ENCODE data around the gene FUT7.

The FUT7 gene

DNA sequence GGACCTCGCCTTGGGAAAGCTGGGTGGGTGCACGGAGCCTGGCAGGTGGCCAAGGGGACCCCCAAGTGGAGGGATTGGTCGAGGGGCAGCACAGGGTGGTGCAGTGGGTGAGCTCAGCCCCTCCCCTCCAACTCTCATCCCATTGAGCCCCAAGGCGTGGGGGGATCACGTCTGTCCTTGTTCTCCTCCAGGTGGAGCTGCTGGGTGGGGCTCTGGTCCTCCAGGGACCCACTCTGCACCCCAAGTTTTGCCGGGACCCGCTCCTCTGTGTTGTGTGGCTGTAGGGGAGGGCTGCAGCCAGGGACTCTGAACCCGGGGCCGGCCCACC is 3.6 kb upstream of the FUT7 start:
- in situ Hi-C loops (cut with MboI; ENCODE audit: low sequenced_read_pairs) = loop anchor here (25.0 kb wide), 1 partner anchor 248 kb away; the partner anchor contains the start of genes CCDC183 and TMEM141

DNA sequence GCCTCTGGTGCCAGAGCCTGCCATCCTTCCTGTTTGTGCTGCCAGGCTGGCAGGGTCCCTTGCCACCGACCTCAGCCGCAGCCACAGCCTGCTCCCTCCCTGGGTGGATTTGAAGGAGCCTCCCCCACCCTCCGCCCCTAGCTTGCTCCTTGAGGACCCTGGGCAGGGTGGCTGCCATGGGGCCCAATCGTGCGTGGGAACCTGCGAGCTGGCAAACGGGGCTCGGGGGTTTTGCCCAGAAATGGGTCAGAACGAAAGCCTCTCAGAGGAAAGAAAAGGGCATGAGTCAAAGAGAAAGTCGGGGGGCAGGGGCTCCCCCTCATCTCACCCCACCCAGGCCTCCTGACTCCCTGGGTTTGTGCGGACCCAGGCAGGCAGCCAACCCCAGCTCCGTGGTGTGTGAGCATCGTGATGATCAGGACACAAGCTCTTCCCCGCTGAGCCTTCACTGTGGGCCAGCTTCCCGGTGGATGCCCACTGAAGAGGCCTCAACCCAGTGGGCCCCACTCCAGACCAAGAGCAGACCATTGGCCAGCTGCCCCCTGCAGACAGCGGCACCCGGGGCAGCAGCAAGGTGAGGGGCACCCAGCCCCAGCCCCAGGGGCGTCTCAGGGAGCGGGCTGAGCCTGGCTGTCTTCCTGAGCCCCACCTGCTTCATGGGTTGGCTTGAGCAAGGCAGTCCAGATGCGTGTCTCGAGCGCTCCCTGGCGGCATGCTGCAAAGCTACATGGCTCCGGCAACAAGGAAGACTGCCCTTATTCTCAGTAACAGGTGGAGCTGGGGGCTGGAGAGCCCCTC is 3.0 kb upstream of the FUT7 start:
- in situ Hi-C loops (cut with MboI; ENCODE audit: low sequenced_read_pairs) = loop anchor here (25.0 kb wide), 1 partner anchor 248 kb away; the partner anchor contains the start of genes CCDC183 and TMEM141

DNA sequence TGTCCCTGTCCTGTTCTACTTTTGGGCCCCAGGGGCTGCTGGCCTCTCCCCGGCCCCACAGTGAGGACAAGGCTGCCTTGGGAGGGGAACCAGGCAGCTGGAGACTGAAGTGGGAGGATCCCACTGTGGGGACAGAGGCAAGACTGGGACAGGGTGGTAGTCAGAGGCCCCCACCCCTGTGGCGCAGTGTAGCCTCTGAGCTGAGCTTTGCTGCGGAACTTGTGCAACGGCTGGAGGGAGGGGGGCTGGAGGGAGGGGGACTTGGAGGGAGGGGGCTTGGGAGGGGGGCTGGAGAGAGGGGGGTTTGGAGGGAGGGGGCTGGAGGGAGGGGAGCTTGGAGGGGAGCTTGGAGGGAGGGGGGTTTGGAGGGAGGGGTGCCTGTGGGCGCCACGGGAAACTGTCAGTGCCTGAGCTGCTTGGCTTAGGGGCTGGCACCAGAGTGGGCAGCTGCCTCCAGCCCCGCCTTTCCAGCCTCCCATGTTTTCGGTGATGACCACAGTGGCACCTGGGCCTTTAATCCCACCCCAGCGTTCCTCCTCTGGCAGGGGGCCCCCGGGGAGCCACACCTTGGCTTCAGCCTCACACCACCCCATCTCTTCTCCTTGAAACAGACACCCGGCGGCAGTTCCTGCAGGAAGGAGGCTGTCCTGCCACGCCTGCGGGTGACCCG is 2.3 kb upstream of the FUT7 start:
- in situ Hi-C loops (cut with MboI; ENCODE audit: low sequenced_read_pairs) = loop anchor here (25.0 kb wide), 1 partner anchor 247 kb away; the partner anchor contains the start of genes CCDC183 and TMEM141

DNA sequence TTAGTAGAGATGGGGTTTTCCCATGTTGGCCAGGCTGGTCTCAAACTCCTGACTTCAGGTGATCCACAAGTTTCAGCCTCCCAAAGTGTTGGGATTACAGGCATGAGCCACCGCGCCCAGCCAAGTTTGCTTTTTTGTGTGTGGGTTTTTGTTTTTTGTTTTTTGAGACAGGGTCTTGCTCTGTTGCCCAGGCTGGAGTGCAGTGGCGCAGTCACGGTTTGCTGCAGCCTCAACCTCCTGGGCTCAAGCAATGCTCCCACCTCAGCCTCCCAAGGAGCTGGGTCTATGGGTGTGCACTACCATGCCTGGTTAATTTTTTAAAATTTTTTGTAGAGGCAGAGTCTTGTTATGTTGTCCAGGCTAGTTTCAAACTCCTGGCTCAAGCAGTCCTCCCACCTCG is 1.6 kb upstream of the FUT7 start:
- in situ Hi-C loops (cut with MboI; ENCODE audit: low sequenced_read_pairs) = loop anchor here (25.0 kb wide), 1 partner anchor 246 kb away; the partner anchor contains the start of genes CCDC183 and TMEM141

DNA sequence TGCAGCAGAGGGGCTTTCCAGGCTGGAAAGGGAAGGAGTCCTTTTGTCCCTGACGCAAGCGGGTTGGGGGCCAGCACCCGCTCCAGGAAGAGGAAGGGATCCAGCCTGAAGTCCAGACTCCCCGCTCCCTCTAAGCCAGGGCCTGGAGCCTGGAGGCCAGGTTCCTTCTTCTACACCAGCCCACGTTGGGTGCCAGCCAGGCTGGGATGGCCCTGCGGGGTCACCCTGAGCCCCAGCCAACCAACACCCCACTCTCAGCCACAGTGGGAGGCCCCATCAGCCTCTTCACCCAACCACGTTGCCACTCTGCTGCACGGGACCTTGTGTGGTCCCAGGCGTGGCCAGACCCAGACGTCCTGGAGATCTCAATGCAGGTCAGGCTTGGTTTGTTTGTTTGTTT is 970 bp upstream of the FUT7 start:
- in situ Hi-C loops (cut with MboI; ENCODE audit: low sequenced_read_pairs) = loop anchor here (25.0 kb wide), 1 partner anchor 246 kb away; the partner anchor contains the start of genes CCDC183 and TMEM141

DNA sequence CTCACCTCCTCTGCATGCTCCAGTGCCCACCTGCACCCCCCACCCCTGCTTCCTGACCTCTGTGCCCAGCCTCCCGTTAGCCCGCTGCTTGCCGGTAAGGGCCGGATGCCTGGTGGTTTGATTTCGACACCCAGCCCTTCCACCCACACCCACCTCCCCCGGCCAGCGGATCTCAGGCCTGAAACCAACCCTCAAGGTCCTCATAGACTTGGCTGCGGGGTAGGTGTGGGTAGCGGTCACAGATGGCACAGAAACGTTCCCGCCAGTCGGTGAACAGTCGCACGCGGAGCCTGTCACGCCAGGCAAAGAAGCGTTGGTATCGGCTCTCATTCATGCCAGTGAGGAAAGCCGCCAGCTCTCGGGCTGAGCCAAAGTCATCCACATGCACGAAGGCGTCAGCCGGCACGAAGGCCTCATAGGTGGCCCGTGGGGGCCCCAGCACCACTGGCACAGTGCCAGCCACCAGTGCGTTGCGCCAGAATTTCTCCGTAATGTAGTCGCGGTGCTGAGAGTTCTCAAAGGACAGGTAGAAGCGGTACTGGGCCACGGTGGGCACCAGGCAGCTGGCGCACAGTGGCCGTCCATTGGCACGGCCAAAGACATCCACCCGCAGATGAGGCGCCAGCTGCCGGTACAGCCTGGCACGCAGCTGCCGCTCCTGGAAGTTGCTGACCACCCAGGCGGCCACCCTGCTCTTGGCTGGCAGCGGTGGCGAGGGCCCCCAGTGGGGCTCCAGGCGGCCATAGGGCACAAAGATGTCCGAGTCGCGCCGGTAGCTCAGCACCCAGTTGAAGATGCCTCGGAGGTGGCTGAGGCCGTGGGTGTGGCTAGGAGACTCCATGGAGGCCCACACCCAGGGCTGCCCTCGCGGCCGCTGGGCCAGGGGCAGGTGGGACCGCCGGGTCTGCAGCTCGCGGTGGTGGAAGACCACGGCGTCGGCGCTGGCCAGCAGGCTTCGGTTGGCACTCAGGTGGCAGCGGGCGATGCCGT is 1.1 kb downstream of the FUT7 start:
- in situ Hi-C loops (cut with MboI; ENCODE audit: low sequenced_read_pairs) = loop anchor here (25.0 kb wide), 1 partner anchor 244 kb away; the partner anchor contains the start of genes CCDC183 and TMEM141

DNA sequence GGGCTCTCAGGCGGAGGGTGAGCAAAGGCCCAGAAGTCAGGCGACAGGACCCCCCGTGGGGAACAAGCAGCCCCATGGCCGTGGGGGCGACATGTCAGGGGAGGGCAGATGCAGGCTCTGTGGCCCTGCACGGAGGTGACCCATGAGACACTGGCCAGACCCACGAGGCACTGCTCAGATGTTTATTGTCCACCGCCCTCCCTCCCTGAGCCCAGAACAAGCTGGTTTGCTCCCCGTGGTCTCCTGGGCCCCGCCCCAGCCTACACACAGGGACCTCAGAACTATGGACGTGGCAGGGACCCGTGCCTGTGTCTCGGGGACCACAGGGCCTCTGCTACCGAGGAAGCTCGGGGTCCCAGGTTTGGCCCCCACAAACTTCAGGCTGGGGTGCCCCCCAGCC is 1.9 kb downstream of the FUT7 start:
- in situ Hi-C loops (cut with MboI; ENCODE audit: low sequenced_read_pairs) = loop anchor here (25.0 kb wide), 1 partner anchor 243 kb away; the partner anchor contains the start of genes CCDC183 and TMEM141

DNA sequence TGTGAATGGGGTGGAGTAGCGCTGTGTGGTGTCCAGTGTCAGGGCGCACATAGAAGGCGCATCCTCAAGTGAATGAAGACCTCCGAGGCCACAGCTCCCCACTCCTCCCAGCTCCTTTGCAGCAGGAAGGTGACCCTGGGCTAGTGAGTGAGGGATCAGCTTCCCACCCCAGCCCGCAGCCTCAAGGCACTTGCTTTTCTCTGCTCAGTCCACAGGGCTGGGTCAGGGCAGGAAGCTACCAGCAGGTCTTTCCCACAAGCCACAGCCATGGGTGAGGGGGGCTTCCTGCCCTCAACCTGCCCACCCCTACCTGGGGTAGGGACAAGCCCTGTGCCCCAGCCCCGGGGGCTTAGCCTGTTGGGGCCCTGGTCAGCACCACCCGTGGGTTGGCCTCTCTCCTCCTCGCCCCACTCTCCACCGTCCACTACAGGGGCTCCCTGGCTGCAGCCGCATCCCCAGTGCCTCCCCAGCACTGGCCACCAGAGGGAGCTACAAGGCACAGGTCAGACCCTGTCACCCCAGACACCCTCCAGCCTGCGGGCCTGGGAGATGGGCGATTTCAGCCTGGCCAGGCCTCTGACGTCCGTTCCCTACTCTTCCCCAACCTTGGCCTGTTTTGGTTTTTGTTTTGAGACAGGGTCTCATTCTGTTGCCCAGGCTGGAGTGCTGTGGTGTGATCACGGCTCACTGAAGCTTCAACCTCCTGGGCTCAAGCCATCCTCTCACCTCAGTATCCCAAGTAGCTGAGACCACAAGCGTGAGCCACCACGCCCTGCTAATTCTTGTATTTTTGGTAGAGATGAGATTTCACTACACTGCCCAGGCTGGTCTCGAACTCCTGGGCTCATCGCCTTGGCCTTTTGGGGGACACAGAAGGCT is 2.6 kb downstream of the FUT7 start:
- in situ Hi-C loops (cut with MboI; ENCODE audit: low sequenced_read_pairs) = loop anchor here (25.0 kb wide), 1 partner anchor 242 kb away; the partner anchor contains the start of genes CCDC183 and TMEM141

DNA sequence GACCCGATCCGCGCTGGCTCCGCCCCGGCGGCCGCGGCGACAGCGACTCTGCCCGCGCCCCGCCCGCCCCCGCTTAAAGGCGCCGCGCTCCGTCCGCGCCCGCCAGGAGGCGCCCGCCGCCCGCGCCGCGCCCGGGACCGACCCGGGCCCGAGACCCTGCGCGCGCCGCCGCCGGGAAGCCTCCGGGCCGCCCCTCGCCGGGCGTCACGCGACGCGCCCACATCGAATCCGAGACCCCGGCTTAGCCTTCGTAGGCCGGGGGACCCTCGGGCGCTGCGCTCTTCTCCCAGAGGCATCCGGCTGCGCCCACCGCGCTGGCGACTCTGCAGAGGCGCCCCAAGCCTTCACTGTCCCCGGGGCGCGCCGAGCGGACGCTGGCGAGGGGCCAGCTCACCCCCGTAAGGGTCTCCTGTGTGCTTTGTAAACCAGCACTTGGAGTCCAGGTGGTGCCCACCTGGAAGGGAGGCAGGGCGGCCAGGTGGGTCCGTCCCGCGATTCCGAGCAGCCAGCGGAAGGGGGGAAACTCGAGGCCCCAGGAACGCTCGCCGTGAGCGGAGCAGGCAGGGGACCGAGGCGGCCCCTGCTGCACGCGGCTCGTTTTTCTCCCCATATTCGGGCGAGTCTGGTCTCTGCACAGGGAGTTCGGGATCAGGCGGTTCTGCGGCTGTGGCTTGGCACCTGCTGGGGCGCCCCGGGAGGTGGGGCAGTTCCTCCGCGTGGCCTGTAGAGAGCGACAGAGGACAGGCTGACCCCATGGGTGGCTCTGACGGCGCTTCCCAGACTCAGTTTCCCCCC is 3.4 kb downstream of the FUT7 start:
- in situ Hi-C loops (cut with MboI; ENCODE audit: low sequenced_read_pairs) = loop anchor here (25.0 kb wide), 1 partner anchor 241 kb away; the partner anchor contains the start of genes CCDC183 and TMEM141

DNA sequence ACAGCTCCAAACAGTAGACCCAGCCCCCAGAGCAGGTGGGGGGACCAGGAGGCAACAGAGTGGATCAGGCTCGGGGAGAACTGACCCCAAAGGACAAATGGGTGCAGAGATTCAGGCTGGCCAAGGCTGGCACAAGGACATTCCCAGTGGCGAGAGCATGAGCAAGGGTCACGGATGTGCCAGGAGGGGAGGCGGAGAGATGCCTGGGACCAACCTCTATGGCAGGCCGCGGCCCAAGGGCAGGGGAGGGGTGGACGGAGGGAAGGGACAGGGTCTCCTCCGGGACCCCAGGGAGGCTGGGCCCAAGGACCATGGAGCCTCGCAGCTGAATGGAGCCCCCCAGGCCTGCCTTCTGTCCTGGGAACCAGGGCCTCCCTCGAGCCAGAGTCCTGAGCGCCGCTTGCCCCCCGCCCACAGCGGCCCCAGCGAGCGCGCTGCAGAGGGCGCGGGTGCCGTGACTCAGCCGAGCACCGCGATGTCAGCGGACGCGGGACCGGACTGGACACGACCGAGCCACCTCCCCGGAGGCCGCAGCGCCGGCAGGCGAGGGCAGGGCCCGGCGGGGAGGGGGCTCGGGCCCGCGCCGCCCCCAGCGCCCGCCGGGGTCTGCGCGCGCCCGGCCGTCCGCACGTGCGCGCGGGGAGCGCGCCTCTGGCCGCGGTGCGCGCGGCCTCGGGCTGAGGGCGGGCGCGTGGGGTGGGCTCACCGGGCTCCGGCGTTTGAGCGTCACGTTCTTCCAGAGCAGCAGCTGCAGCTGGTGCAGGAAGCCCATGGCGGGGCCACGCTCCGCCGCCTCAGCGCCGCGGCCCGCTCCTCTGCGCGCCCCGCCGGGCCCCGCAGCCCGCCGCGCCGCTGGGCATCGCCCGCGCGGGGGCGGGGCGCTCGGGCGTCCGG is 4.3 kb downstream of the FUT7 start, which contains the start of gene ABCA2:
Gene ABCA2, minus strand, starts transcription at position 869 of the 894 bp plus-strand sequence. Its CDS starts 97 bp downstream, at position 772.
- in situ Hi-C loops (cut with MboI; ENCODE audit: low sequenced_read_pairs) = loop anchor here (25.0 kb wide), 1 partner anchor 240 kb away; the partner anchor contains the start of genes CCDC183 and TMEM141

DNA sequence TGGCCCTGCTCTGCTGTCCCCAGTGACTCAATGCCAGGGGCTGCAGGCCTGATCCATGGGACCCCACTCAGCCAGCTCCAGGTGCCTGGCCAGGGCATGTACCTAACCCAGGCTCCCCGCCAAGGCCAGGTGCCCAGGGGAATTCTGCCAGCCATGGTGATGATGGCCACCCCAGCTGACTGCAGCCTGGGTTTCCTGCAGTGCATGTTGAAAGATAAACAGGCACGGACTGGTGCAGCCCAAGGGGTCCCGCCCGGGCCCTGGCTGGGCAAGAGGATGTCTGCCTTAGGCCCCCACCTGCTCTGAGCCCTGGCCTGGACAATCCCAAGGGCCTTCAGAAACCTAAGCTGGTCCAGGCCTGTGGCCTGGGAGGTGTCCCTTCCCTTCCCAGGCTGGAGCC is 5.1 kb downstream of the FUT7 start:
- in situ Hi-C loops (cut with MboI; ENCODE audit: low sequenced_read_pairs) = loop anchor here (25.0 kb wide), 1 partner anchor 240 kb away; the partner anchor contains the start of genes CCDC183 and TMEM141

DNA sequence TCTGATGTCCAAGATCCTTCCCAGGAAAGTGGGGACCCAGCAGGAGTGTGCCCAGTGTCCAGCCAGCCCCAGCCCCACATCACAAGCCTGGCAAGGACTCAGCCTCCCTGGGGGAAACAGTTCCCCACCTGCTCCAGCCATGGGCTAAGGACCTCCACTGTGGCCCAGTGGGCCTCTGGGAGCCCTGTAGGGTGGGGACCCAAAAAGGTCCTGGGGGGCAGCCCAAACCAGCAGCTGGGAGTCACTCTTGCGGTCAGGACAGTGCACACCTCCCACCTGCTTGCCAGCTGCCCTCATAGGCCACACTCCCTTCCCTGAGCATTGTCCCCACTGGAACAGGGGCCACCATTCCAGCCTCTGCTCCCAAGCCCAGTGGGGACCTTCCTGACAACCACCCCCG is 5.5 kb downstream of the FUT7 start:
- in situ Hi-C loops (cut with MboI; ENCODE audit: low sequenced_read_pairs) = loop anchor here (25.0 kb wide), 1 partner anchor 239 kb away; the partner anchor contains the start of genes CCDC183 and TMEM141

DNA sequence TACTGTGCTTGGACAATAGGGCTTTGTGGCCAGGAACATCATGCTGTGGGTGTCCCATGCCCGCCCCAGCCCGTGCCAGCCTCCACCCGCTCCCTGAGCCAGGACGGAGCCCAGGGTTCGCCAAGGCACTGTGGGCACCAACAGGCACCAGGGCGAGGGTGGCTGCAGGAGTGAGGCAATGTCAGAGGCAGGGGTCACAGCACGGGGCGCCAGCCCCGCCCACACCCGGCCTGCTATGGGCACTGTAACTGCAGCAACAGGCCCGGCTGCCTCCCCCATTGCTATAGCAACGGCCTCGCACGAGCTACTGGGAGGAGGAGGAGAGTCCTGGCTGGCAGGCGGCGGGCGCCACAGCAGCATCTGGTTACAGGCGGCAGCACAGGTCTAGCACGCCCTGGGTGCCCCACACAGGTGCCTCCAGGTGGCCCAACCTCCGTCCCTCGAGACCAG is 6.3 kb downstream of the FUT7 start:
- in situ Hi-C loops (cut with MboI; ENCODE audit: low sequenced_read_pairs) = loop anchor here (25.0 kb wide), 1 partner anchor 238 kb away; the partner anchor contains the start of genes CCDC183 and TMEM141

DNA sequence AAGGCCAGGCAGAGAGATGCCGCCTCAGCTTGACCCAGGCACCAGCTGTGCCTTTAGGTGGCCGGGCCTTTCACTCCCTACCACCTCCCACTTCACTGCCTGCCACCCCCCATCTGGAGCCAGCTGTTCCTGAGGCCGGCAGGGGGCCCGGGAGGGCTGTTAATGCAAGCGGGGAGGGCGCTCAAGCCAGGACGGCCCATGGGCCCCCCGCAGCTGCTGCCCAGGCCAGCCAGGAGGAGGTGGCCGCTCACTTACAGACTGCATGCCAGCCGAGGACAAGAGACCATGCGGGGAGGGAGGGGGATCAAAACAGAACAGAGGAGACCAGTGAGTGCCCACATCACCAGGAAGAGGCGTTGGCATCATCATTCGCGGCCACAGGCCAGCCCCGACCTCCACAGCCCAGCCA is 8.3 kb downstream of the FUT7 start:
- in situ Hi-C loops (cut with MboI; ENCODE audit: low sequenced_read_pairs) = no loop called here

DNA sequence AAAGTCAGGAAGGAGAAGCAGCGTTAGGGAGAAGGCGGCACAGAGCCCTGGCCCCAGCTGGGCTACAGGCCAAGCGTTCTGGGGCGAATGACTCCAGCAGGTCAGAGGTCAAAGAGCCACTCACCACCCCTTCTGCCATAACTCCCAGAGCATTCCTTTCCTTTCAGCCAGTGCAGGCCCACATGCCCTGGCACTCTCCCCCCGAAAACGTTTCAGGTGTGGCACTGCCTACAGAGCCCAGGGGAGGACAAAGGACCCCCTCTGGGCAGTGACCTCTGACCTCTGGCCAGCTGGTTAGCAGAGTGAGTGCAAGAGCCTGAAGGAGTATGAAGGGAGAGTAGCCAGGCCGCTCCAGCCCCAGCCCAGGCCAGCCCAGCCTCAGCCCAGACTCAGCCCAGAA is 8.7 kb downstream of the FUT7 start:
- in situ Hi-C loops (cut with MboI; ENCODE audit: low sequenced_read_pairs) = no loop called here

DNA sequence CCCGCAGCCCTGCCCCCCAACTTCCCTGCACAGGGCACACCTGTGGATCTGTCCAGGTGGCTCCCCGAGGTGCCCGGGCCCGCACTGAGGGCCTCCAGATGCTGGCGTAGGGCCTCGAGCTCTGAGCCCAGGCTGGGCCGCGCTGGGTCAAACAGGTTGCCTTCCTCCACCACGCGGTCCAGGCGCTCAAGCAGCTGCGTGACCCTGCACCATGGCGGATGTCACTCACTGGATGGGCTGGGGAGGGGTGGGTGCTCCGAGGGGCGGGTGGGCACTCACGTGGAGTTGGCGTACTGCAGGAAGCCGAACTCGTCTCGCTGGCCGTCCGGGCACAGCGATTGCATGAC is 9.3 kb downstream of the FUT7 start:
- in situ Hi-C loops (cut with MboI; ENCODE audit: low sequenced_read_pairs) = no loop called here

DNA sequence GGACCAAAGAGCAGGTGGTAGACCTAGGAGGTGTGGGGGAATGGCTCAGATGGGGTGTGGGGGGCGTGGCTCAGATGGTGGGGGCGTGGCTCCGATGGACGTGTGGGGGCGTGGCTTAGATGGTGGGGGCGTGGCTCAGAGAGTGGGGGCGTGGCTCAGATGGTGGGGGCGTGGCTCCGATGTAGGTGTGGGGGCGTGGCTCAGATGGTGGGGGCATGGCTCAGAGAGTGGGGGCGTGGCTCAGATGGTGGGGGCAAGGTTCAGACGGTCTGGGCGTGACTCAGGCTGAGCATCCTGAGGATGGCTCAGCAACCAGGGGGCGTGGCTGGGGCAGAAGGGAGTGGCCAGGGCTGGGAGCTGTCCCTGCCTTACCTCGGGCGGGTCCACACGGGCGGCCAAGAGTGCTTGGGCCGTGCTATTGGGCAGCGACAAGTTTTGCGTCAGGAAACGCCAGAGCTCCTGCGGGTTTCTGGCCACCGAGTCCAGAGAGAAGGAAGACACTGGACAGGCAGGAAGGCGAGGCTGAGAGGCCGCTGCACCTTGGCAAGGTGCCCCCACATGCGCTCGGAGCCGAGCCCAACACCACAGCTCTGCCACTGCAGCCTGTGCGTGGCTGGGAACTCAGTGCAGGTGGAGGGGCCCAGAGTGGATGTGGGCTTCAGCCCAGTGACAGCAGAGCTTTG is 9.8 kb downstream of the FUT7 start:
- in situ Hi-C loops (cut with MboI; ENCODE audit: low sequenced_read_pairs) = no loop called here

Measured in HL-60/S4 treated with retinoic acid at 250 ng/mL for 4 days and 3 days (cell line).